NOMO-1 (cell line): ENCODE measurements around the gene DPH6.

Source experiments
- DNase-seq, 2 experiments: peaks; one replicate each; lab custom pipeline; 2025; ENCODE audit not compliant: unreplicated experiment in 2 of 2; lab: John Stamatoyannopoulos, UW

The DPH6 gene

DNA sequence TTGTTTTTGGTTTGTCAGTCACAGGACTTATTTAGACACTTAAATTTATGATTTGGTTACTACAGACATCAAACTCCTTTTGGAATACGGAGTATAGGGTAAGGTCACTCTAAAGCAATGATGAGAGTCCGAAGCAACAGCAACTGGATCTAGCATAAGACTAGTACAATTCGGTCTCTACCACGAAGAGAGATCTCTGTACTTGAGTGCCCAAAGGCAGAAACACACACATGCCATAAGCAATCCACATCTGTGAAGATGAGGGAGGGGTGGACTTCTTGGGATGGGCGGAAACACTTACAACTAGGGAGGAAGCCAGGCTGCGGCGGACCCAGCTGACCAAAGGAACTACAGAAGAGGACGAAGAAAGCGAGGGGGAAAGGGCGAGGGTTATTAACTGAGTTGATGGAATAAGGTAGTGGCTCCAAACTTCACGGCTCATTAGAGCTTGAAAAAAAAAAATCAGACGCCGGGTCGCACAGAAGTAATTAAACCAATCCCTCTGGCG is 595 bp downstream of the DPH6 start:
- peak; percentile 17 to 29 for DNase-seq

DNA sequence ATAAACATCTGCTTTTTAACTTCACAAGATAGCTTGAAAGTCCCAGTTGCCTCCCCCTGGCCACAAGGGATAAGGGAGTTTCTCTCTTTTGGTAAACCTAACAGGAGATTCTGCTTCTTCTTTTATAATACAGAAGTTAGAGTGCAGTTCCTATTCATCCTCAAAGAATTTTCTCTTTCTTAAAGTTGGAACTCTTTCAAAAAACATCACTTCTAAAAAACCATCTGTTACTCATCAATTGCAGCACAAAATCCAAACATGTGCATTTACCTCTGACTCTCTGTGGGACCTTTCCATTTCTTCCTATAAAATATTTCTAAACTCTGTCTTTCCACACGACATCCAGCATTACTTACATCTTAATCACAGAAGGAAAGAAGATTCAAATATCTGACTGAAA is 5.1 kb downstream of the DPH6 start:
- DNase-seq, result no peak

DNA sequence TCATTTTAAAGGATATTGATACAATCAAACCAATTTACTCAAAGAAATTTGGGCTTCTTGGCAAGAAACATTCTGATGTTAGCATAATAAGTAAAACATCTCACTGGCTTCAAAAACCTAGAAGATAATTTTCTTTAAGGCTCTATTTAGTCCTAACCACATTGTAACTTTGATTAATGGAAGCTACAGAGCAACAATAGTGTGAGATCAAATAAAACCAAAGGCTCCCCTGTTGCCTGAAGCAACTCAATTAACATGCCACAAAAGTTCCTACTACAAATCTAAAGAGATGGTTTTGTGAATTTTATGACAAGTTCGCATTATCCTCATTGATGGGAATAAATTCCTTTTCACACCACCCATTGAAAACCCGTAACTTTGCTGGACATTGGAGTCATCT is 5.9 kb downstream of the DPH6 start:
- DNase-seq, result no peak

DNA sequence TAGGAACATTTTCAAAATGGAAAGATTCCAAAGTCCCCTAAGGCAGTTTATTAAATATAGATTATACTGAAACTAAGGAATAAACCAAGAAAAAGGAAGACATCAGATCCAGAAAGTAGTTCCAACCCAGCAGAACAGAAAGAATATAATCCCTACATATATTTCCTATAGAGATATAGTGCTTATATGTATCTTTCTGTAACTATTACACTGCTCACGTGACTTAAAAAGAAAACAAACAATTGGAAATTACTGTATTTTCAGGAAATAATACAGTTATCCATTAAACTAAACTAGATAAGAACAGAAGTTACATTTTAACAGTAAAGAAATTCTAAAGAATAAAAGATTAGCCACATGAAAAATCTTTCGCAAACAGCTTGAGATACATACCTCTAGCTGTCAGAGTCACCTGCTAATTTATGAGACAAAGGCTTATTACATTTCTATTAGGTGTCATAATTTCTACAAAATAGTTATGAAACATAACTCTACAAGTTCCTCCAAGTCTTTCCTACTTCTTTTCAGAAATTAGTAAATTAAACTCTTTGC is 10.5 kb downstream of the DPH6 start:
- no peak for DNase-seq

DNA sequence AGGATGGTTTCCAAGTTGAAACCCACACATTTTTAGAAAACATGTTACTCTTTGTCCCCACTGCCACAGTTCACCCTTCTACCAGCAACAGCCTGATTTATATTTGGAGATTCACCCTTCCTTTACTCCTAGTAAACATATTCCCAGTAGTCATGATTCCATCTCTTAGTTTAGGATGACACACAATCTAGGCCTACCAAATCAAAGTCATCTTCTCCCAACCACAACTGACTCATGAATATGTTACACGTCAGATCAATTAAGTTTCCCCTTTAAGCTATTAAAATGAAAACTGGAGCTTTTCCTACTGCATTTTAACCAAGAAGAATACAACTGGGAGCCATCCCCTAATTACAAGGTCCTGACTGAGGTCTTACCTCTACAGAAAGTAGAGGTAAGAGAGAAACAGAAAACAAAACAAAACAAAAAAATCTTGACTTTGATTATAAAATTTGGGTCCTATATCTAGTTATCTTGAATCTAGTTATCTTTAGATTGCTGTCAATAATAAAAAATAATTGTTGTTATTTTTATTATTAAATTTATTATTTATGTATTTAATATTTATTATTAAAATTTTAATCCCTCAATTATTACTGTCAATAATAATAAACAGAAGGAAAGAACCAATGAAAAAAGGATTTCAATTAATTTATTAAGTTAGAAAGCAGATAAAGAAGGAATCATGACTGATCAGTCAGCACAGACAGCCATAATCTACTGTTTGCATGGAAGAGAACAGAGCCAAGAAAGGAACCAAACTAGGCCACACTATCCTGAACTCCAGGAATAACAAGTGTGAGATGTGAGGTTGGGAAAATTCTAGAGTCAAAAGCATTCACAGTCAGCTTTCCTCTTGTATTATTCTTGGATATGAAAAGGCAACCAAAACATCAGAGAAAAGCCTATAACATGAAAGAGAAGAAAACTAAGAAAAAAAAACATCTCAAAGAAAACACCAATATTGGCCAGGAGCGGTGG is 12.5 kb downstream of the DPH6 start:
- no peak for DNase-seq

DNA sequence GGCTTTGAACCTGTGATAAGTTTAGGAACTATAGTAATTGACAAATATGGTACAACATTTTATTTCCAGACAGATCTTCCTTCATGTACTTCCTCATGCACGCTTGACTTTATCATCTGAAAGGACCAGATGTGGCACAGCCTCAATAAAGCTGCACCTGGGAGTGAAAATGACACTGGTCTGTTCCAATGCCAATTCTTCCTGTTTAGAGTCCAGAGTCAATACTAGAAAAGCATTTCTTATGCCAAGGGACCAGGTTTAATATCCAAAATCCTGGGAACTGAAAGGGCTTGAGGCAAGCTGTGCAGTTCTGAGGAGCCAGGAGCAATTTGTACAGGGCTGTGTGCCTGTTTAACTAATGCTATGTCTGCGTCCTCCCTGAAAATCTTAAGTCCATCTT is 15.3 kb downstream of the DPH6 start:
- DNase-seq, result no peak

DNA sequence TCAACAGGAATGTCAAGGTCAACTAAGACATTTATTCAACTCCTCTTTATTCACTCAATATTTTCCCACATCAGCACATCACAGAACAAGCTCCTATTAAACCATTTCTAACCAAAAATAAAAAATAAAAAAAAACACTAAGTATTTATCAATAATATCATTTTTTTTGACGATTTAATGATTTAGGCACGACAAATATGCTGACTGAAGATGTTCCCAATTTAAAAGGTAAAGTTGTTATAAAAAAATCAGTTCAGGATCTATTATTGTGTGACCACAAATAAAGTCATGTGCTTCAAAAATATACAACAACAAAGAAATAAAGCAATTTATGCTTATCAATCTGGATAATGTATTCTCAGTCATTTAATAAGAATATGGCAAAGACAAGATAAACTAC is 16.2 kb downstream of the DPH6 start:
- DNase-seq, result no peak

DNA sequence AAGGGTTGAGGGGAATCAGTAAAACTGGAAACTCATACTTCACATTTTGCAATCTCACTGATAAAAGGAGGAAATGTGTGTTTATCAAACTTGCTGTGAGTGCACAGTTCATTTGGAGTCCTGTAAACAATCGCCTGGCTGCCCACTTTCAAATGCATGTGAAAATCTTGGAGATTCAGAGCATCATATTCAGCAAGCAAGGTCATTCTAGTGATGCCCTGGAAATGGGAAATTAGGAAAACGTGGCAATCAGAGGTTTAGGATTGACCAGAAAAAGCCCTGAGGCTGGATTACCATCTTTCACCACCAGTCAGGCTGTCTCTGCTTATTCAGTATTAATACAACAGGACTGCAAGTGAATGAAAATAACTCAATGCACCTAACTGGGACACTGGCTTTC is 23.9 kb downstream of the DPH6 start:
- DNase-seq, result no peak

DNA sequence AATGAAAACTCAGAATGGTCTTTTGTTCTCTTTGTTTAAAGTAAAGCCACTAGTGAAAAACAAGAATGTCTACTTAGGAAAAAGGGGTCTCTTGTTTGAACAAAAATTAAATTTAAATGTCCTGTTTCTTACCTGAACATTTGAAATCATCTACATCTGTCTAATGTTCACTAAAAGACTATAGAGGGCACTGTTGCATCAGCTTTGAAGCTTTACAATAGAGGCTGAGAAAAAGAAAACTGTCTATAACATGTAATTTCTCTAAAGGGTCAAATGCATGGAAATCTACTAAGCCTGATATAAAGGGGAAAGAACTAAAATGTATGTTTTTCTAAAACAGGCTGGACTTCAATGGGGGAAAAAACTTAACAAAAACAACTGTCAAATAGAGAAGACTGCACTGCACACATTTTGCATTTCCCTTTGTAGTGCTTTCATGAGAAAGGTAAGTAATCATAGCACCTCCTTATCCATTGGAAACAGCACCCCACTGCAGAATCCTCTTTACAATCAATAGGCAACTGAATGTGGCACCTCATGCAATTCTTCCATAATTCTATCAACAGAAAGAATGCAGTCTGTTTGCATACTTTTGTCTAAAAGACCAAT is 26.3 kb downstream of the DPH6 start:
- peak in 1 of 2 experiments; percentile 57 for DNase-seq

DNA sequence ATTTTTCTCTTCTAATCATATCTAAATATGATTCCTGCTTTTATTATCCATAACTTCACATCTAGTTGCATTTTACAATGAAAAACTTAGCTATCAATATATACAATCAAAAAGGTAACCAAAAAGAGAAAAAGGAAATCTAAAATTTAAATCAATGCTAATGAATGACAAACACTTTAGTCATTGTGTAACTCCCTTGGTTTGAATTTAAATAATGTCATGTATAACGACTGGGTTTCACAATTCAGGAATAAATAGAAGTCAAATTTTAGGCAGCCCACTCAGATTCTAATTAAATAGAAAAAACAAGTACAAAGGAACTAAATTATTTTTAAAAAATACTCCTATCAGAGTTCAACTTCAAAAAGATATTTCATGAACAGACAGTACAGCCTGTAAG is 26.9 kb downstream of the DPH6 start:
- DNase-seq, result no peak

DNA sequence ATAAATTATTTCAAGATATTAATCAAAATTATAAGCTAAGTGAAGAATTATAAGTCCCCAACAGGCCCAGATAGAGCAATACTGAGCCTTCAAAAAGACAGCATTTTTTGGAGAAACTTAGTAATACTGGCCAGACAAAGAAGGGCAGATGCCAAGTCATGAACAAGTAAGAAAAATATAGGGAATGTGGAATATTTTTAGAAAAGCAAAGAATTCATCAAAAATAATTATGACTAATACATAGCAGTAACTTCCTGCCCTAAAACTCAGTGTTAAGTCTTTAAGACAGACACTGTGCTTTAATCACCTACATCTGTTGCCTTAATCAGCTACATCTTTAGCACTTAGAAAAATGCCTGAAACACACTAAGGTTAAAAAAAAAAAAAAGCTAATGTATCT is 31.2 kb downstream of the DPH6 start:
- no peak for DNase-seq

DNA sequence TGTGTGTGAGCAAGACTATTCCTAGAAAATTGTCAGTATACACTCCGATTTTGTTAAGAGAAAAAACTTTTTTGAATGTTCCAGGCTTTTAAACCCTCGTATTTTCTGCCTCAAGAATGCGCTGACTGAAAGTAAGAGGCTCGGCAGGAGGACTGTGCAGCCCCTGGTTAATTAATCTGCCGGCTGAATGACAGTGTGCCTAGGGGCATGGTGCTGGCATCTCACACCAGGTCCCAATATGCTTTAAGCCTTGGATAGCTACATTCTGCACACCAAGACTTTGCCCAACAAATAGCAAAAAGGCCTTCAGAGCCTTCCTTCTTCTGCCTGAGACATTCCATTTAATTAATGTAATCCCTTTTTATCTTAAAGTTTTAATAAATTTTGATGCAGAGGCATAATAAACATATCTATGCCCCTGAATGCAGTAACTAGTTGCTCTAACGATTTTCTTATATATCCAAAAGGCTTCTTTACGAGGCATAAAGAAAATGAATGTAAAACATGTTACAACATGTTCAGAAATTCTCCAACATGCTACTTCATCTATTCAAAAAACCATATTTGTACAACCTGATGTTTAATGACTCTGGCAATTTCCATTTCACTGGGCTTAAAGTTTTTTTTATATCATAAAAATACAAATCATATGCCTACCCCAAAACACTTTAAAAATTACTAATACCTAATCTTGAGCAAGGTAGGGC is 37.9 kb downstream of the DPH6 start:
- DNase-seq, result no peak

DNA sequence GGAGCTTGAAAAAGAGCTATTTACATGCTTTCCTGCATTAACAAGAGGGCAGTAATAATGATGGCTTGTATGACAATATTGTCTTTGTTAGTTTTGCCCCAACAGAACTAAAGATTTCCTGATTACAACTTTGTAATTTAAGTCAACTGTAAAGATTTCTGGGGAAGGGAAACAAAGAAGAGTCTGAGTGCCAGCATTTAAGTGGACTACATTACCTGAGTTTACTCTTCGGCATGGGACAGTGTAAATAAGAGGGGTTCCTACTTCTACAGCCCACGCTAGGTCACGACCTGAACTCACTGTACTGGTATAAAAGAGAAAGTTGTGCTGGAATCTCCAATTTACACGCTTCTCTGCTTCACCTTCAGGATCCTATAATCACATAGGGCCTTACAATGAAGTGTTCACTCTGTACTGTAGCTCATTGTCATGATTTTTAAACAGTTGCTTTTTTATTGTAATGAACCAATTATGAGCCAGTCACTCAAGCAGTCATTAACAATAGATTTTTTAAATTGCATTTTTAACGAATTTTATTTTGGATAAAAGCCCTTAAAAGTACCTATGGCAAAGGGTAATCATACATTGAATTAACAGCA is 39.6 kb downstream of the DPH6 start:
- DNase-seq, result no peak

DNA sequence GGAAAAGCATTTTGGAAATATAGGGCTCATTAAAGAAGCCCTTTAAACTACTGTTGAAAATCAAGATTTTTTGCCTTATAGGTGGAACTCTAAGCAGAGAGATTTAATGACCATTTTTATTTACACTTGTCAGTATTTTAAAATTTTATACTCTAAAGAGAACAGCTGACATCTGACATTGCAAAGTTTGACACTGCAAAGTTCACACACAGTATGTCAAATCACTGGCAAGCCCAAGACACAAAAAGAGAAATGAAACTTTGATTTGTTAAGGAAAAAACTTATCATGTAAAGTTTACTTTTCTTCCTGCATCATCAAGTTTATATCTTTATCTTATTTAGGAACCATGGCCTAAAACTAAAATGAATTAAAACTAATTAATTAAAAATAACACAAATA is 40.2 kb downstream of the DPH6 start:
- DNase-seq, result peak in 1 of 2 experiments; percentile 23

DNA sequence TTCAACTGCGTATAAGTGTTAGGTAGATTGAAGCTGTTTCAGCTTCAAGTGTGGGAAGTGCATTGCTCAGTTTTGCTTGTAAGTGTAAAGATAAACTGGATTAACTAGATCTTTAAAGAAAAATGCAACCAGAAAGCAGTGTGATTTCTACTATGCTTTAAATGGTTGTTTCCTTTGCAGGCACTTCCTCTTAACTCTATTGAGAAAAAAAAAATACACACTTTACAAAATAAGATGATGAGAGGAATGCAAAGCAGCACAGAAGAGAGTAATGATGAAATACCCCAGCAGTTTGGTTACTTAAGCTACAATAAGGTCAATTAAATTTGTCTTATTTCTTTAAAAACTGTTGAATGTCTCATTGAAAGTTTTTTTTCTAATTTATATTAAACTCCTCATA is 40.8 kb downstream of the DPH6 start:
- DNase-seq, result peak in 1 of 2 experiments; percentile 45

DNA sequence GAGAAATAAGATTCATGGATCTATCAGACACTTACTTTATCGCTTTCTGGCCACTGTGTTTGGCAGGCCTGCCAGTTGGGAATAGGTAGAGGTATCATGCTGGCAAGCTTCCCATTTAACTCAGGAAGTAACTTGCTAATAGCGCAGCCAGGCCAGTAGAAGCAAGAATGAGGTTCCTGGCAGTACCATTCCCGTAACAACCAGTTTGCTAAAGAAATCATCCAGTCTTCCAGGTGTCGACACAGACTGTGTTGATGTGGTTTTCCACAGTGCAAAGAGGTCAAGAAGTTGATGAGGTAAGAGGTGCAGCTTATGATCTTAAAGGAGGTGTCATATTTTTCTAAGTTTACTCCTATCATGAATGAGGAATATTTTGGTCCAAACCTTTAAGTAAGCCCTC is 46.2 kb downstream of the DPH6 start:
- no peak for DNase-seq

DNA sequence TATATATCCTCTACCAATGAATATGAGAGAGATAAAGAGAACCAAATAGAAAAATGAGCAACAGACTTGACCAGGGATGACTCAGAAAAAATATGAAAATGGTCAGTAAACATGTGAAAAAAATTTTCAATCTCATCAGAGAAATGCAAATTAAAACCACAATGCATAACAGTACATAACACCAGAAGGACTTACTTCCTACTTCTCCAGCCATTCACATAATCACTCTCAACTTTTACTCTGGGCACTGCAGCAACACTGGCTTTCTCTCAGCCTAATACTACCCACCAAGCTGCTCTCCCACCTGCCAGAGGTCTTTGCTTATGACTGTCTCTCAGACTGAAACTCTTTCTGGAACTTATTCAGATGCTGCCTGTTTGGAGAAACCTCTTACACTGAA is 49.4 kb downstream of the DPH6 start:
- peak in 1 of 2 experiments; percentile 31 for DNase-seq

DNA sequence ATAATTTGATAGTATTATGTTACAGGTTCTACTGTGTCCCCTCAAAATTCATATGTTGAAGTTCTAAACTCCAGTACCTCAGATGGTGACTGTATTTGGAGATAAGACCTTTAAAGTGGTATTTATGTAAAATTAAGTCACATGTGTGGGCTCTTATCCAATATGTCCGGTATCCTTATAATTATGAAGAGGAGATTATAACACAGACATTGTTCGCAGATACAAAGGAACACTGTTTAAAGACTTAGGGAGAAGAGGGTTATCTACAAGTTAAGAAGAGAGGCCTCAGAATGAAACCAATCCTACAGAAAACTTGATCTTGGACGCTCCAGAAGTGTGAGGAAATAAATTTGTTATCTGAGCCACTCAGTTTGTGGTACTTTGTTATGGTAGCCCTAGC is 50.9 kb downstream of the DPH6 start:
- no peak for DNase-seq

DNA sequence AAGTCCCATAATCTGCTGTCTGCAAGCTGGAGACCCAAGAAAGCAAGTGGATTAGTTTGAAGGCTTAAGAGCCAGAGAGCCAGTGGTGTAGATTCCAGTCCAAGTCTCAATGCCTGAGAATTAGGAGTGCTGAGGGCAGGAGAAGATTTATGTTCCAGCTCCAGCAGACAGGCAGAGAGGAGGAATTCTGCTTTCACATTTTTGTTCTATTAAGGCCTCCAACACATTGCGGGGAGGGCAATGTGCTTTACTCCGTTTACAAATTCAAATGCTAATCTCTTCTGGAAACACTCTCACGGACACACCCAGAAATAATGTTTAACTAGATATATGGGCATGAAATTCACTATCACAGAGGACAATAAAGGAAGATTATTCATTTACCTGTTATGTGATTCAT is 54.0 kb downstream of the DPH6 start:
- DNase-seq, result no peak

DNA sequence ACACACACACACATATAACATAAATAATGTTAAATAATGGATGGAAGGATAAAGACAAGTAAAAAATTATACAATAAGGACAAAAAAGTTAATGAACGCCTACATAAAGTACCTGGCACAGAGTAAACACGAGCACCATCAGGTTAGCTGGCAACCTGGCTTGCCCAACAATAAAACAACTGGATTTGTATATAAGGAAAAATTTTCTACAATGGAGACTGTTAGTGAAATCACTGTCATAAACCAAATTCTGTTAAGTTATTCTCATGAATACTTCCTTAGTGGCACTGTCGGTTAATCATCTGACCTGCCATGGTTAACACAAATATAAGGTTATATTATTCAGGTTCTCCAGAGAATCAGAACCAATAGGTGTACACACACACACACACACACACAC is 54.8 kb downstream of the DPH6 start:
- no peak for DNase-seq

DNA sequence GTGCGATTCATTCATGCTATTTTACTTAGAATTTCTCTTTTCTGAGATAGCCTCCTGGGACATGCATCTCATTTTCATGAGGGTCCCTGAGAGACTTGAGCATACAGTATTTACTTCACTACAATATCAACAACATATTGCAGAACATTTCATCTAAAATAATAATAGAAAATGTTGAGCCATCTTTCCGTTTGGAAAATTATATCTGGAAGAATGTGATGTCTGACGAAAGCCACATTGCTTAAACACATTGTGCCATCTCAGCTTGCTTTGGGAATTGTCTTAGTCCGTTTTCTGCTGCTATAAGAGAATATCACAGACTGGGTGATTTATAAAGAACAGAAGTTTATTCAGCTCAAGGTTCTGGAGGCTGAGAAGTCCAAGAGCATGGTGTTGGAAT is 55.5 kb downstream of the DPH6 start:
- no peak for DNase-seq
